HG03439 (cell line): Measurements from ENCODE around the gene JAG2.

Source experiments
- ATAC-seq: cut with Tn5 transposase; IDR thresholded peaks from one replicate; pipeline ENCODE4 v1.9.1; 2021; ENCODE audit warnings: mild to moderate bottlenecking, moderate library complexity; ENCODE audit not compliant: unreplicated experiment

JAG2 gene

GRCh38 chr14:105203701-105204100, 35.1 kb upstream of the JAG2 start:
- no peak for ATAC-seq

GRCh38 chr14:105203057-105203531, 34.5 kb upstream of the JAG2 start:
- ATAC-seq, result no peak

GRCh38 chr14:105201925-105202513, 33.4 kb upstream of the JAG2 start:
- no peak for ATAC-seq

GRCh38 chr14:105201156-105201924, 32.8 kb upstream of the JAG2 start:
- ATAC-seq, result no peak

- ATAC-seq, result no peak
Observed at GRCh38 chr14:105200641-105201040, 32.1 kb upstream of the JAG2 start.

- ATAC-seq, result no peak
Observed at GRCh38 chr14:105200074-105200473, 31.5 kb upstream of the JAG2 start.

- no peak for ATAC-seq
Observed at GRCh38 chr14:105199093-105199492, 30.5 kb upstream of the JAG2 start.

GRCh38 chr14:105198588-105198987, 30.0 kb upstream of the JAG2 start:
- no peak for ATAC-seq

- ATAC-seq, result no peak
Observed at GRCh38 chr14:105197211-105197641, 28.6 kb upstream of the JAG2 start.

GRCh38 chr14:105196265-105196960, 27.8 kb upstream of the JAG2 start:
- ATAC-seq, result no peak

GRCh38 chr14:105195522-105196264, 27.1 kb upstream of the JAG2 start:
- ATAC-seq, result no peak

GRCh38 chr14:105195051-105195450, 26.5 kb upstream of the JAG2 start:
- no peak for ATAC-seq

GRCh38 chr14:105193916-105194782, 25.6 kb upstream of the JAG2 start:
- ATAC-seq, result no peak

- ATAC-seq, result no peak
Observed at GRCh38 chr14:105192866-105193731, 24.5 kb upstream of the JAG2 start.

- ATAC-seq, result no peak
Observed at GRCh38 chr14:105187935-105188524, 19.5 kb upstream of the JAG2 start.

- ATAC-seq, result no peak
Observed at GRCh38 chr14:105187116-105187515, 18.5 kb upstream of the JAG2 start.

GRCh38 chr14:105185973-105186372, 17.4 kb upstream of the JAG2 start:
- ATAC-seq, result no peak

- ATAC-seq, result no peak
Observed at GRCh38 chr14:105185001-105185400, 16.4 kb upstream of the JAG2 start.

- ATAC-seq, result no peak
Observed at GRCh38 chr14:105184461-105184860, 15.9 kb upstream of the JAG2 start.
